Spleen (tissue), 7 donors: Measurements from ENCODE around the gene CD164.

Source experiments
- CTCF ChIP-seq, 11 experiments: fragments of 200-600 bp in 7 of 11; fragments of 450-650 bp in 4 of 11; sonication (generic) in 4 of 11; IDR thresholded peaks in 8 of 11; conservative IDR thresholded peaks in 3 of 11; 1 replicate in 7 of 11; 2 replicates in 4 of 11; pipeline versions ENCODE4 v1.4.0 to v1.8.0; 2016 to 2021; ENCODE audit warnings: antibody characterized with exemption in 11 of 11, inconsistent platforms in 4 of 11, mild to moderate bottlenecking in 1 of 11
- POLR2AphosphoS5 ChIP-seq, 3 donors: sonication (generic); formaldehyde crosslinking; IDR thresholded peaks; one replicate each; pipeline ENCODE4 v1.5.1; 2017; ENCODE audit warnings: antibody characterized with exemption in 3 of 3
- donor health status: DM: no; HTN: no; CAD: no; lungs with moderate emphysema.
- donor health status: DM: no; HTN: no; CAD: no.
- donor health status: DM: no; HTN: no; CAD: no.

GRCh38 chr6:109360281-109360680, 22.0 kb downstream of the CD164 start:
- TF ChIP-seq CTCF (IDR thresholded peaks at IDR 0.05 in 8 of 11, conservative IDR thresholded peaks at IDR 0.05 in 3 of 11) (no peak), POLR2AphosphoS5 (IDR thresholded peaks at IDR 0.05) (peak in 1 of 3 donors; percentile 4)
